Lower lobe of right lung (tissue), 2 donors: ENCODE measurements around the gene PGLYRP4. TPM values are rescaled to one million over a fixed set of nuclear protein-coding genes. Genes with fewer than 3 reads are reported as not detected.
A peak's percentile ranks its signal among the peaks of the same experiment; 100 is the strongest.

ENCODE experiments used
- ATAC-seq, 2 donors: fragments of 200-7000 bp; cut with Tn5 transposase; one replicate each; pipeline ENCODE4 v1.9.1; 2020 to 2022; ENCODE audit warnings: mild to moderate bottlenecking in 2 of 2, moderate library complexity in 2 of 2
- DNase-seq: peaks from one replicate; pipeline ENCODE4 v3.0.0-alpha.2; 2020
- H3K27ac ChIP-seq: fragments of 200-600 bp; one replicate; pipeline ENCODE4 v1.8.0; 2022
- H3K27me3 ChIP-seq: fragments of 200-600 bp; one replicate; pipeline ENCODE4 v1.8.0; 2022; ENCODE audit warnings: low read depth
- H3K36me3 ChIP-seq: fragments of 200-600 bp; one replicate; pipeline ENCODE4 v1.8.0; 2022; ENCODE audit warnings: mild to moderate bottlenecking
- H3K4me1 ChIP-seq: fragments of 200-600 bp; one replicate; pipeline ENCODE4 v1.8.0; 2022
- H3K4me3 ChIP-seq: fragments of 200-600 bp; one replicate; pipeline ENCODE4 v1.8.0; 2022; ENCODE audit warnings: mild to moderate bottlenecking
- H3K9me3 ChIP-seq: fragments of 200-600 bp; one replicate; pipeline ENCODE4 v1.8.0; 2022
- intact Hi-C: fragments of 100-400 bp; cut with DNase I; formaldehyde crosslinking; loops from one replicate; pipeline ENCODE4 v1.11.0; 2022
- total RNA-seq: library from RNA; stranded (reverse); fragmentation: NEBNext Ultra II Directional; extraction: Animal tissue kit (Norgen Biotek cat#: 25700); gene quantifications from one replicate; pipeline ENCODE4 v1.2.1, GENCODE V29; 2021
- TF ChIP-seq, protein P1 (sequence below): fragments of 200-600 bp; IDR thresholded peaks from one replicate; pipeline ENCODE4 v1.8.0; 2022; ENCODE audit warnings: antibody characterized with exemption, mild to moderate bottlenecking
- donor health status: DM: no; HTN: yes; CAD: no; lungs with severe emphysema.

Gene PGLYRP4
- total RNA-seq, 1 donor from 2014 or later = 0.30 TPM

DNA sequence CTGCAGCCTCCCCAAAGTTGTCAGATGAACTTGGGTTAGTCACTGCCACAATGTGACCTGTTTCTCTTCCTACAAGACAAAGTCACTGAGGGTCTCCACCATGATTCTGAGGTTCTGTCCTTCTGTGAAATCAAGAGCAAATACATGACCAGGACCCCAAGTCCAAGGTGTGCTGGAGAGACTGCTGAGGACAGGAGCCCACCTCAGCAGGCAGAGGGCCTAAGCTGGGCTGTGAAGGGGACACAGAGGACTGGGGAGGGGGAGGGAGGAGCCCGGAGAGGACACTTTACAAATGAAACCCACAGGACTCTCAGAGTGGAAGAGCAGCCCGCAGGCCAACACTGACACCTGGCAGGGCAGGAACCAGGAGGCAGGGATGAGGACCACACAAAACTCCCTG is 39.2 kb downstream of the PGLYRP4 start:
- DNase-seq (no peak), ATAC-seq (no peak)
- Histone ChIP-seq H3K4me3 (no peak overlapping the region), H3K36me3 (no peaks in the 10 kb centered on the region), H3K27ac (no peak overlapping the region), H3K27me3 (no peaks in the 10 kb centered on the region), H3K9me3 (no peaks in the 10 kb centered on the region), H3K4me1 (no peaks in the 10 kb centered on the region)
- TF ChIP-seq, protein P1, sequence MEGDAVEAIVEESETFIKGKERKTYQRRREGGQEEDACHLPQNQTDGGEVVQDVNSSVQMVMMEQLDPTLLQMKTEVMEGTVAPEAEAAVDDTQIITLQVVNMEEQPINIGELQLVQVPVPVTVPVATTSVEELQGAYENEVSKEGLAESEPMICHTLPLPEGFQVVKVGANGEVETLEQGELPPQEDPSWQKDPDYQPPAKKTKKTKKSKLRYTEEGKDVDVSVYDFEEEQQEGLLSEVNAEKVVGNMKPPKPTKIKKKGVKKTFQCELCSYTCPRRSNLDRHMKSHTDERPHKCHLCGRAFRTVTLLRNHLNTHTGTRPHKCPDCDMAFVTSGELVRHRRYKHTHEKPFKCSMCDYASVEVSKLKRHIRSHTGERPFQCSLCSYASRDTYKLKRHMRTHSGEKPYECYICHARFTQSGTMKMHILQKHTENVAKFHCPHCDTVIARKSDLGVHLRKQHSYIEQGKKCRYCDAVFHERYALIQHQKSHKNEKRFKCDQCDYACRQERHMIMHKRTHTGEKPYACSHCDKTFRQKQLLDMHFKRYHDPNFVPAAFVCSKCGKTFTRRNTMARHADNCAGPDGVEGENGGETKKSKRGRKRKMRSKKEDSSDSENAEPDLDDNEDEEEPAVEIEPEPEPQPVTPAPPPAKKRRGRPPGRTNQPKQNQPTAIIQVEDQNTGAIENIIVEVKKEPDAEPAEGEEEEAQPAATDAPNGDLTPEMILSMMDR = no peak
- intact Hi-C loops = no loop called here

DNA sequence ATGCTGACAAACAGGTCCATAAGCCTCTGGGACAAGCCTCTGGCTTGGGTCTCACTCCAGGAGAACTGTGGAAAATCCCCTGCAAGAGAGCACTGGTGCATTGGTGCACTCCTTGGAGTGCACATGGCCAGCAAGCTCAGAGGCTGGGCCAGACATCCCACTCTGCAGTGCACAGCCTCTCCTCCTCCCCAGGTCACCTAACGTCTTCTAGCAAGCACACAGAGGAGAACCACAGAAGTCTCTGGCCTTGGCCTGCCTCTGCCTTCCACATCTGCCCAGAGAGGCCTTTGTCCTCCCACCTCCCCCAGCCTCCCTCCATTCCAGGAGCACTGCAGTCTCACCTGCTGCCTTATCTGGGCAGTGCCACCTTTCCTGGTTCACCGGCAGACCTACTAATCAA is 40.1 kb downstream of the PGLYRP4 start:
- H3K4me3 ChIP-seq = no peak overlapping the region
- no peak for ATAC-seq

DNA sequence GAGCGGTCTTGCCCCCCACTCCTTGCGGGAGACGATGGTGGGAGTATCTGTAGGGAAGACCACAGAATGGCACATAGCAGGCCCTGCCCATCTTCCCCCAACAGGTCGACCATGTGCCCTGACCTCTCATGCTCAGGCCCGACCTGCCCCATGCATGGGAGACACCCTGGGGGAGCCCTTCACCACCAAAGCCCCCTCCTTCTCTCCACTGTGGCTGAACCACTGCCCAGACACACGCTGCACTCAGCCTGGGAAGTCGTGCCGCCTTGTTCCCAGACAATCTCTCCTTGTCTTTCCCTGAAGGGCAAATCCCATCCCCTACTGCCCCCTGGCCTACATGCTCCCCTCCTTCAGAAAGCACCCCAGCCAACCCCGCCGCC is 41.4 kb downstream of the PGLYRP4 start:
- H3K4me3 ChIP-seq = no peak overlapping the region
- TF ChIP-seq, protein P1 = no peak
- no peaks in the 10 kb centered on the region for H3K27me3 ChIP-seq
- H3K36me3 ChIP-seq = no peaks in the 10 kb centered on the region
- DNase-seq (no peak), ATAC-seq (peak in 1 of 2 donors; percentile 8)
- intact Hi-C loops = no loop called here
- H3K9me3 ChIP-seq = no peaks in the 10 kb centered on the region
- H3K4me1 ChIP-seq = no peaks in the 10 kb centered on the region
- no peak overlapping the region for H3K27ac ChIP-seq

More for the DNA sequence above, 40.1 kb downstream of the PGLYRP4 start:
- H3K27ac ChIP-seq = no peak overlapping the region
- no peaks in the 10 kb centered on the region for H3K36me3 ChIP-seq
- H3K9me3 ChIP-seq = no peaks in the 10 kb centered on the region
- H3K4me1 ChIP-seq = no peaks in the 10 kb centered on the region
- intact Hi-C loops = no loop called here
- no peaks in the 10 kb centered on the region for H3K27me3 ChIP-seq
- DNase-seq = no peak
- TF ChIP-seq, protein P1 = no peak

DNA sequence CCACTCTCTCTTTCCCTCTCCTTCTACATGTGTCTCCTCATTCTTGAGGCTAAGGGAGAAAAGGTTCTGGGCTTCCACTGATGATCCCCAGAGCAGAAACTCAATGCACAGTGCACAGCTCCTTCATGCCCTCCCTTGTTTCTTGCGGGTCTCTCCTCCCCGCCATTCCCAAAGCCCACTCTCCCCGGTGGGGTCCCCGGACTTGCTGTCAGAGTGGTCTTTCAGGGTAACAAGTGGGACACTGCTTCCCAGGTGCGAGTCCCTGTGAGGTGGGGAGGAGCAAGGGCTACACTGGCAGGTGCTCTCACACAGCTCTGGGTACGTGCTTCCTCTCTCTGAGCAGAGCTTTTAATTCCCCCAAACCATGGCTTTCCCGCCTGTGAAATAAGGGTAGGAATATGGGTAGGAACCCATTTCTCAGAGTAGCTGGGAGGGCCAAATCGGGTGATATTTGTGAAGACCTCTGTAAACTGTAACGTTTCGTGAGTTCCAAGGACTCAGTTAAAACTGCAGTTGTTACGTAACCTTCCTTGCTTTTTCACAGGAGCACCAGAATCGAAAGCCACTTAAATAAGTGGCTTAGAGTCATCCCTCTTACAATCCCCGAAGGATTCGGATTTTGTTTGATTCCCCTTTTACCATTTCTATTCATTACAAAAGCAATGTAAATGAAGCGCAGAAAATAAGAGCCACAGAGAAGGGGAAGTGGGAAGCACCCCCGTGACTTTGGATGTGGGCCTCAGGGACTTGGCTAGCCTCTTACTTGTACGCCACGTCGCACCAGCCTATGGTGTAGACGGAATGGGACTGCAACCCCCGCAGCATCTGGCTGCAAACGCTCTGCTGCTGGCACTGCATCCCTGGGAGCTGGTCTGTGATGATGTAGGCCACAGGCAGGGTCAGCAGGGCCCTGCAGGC is 42.1 kb downstream of the PGLYRP4 start:
- Histone ChIP-seq H3K36me3 (no peaks in the 10 kb centered on the region), H3K4me1 (no peaks in the 10 kb centered on the region), H3K27ac (no peak overlapping the region), H3K9me3 (no peaks in the 10 kb centered on the region), H3K4me3 (no peak overlapping the region), H3K27me3 (no peaks in the 10 kb centered on the region)
- TF ChIP-seq, protein P1 = no peak
- intact Hi-C loops = no loop called here
- ATAC-seq (peak in 1 of 2 donors; percentile 51), DNase-seq (no peak)

DNA sequence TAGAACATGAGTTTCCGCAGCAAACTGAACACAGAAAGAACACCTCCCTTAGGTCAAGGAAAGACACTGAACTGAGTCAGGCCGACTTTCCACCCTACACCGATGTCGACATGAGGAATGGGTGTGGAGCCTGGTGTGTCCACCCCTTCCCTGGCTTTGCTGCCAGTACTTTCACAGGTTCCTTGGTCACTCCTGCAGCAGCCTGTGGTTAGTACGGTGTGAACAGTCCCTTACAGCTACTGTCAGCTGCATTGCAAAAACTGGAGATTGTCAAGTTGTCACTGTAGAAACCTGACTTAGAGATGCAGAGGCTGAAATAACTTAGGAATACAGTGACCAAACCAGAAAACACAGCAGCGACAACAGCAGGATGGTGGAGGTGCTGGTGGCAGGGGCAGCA is 43.0 kb downstream of the PGLYRP4 start:
- H3K27ac ChIP-seq = no peak overlapping the region
- DNase-seq (no peak), ATAC-seq (no peak)
- intact Hi-C loops = no loop called here
- TF ChIP-seq, protein P1 = no peak
- H3K9me3 ChIP-seq = no peaks in the 10 kb centered on the region
- H3K4me3 ChIP-seq = no peak overlapping the region
- no peaks in the 10 kb centered on the region for H3K36me3 ChIP-seq
- H3K27me3 ChIP-seq = no peaks in the 10 kb centered on the region
- H3K4me1 ChIP-seq = no peaks in the 10 kb centered on the region
